NB4 (cell line): ENCODE data around the gene DAD1.
"Not testable (repeated sequence)": the region's sequence is repeated elsewhere in the genome, so short reads cannot be mapped to it uniquely, and the experiment has no call there.

ENCODE experiments used
- DNase-seq: peaks from one replicate; pipeline ENCODE4 v3.0.0; 2010; ENCODE audit warnings: low read depth
- H3K4me3 ChIP-seq: one replicate; pipeline ENCODE4 v1.5.1; 2011; ENCODE audit warnings: mild to moderate bottlenecking, low read depth, low read length, moderate library complexity
- CTCF ChIP-seq: IDR thresholded peaks from one replicate; pipeline ENCODE4 v1.5.1; 2012; ENCODE audit warnings: low read depth, low read length
- MAX ChIP-seq: IDR thresholded peaks from 2 replicates; pipeline ENCODE4 v1.6.1; 2011; ENCODE audit warnings: low read depth, low read length
- MYC ChIP-seq: IDR thresholded peaks from 2 replicates; pipeline ENCODE4 v1.6.1; 2011; ENCODE audit warnings: low read depth, low read length
- POLR2A ChIP-seq: IDR thresholded peaks from 2 replicates; pipeline ENCODE4 v1.6.1; 2011; ENCODE audit warnings: mild to moderate bottlenecking; ENCODE audit not compliant: insufficient read length; ENCODE audit errors: extremely low read depth

The DAD1 gene

GRCh38 chr14:22627506-22628263 is 38.7 kb upstream of the DAD1 start:
- TF ChIP-seq MYC: no peak
- TF ChIP-seq MAX: no peak
- no peak for TF ChIP-seq POLR2A
- TF ChIP-seq CTCF: no peak
- DNase-seq: no peak
- H3K4me3 ChIP-seq: no peak overlapping the region

- DNase-seq: no peak
- no peak overlapping the region for H3K4me3 ChIP-seq
- no peak for TF ChIP-seq POLR2A
- TF ChIP-seq MYC: no peak
- no peak for TF ChIP-seq MAX
- no peak for TF ChIP-seq CTCF
Observed at GRCh38 chr14:22626590-22626989, 37.6 kb upstream of the DAD1 start.

GRCh38 chr14:22623047-22623446 is 34.0 kb upstream of the DAD1 start:
- peak; percentile 20 for DNase-seq
- TF ChIP-seq CTCF (no peak), MYC (no peak), MAX (no peak), POLR2A (no peak)
- H3K4me3 ChIP-seq: no peak overlapping the region

- H3K4me3 ChIP-seq: no peak overlapping the region
- no peak for TF ChIP-seq POLR2A
- no peak for TF ChIP-seq MYC
- no peak for TF ChIP-seq MAX
- no peak for TF ChIP-seq CTCF
- no peak for DNase-seq
Observed at GRCh38 chr14:22622255-22622654, 33.2 kb upstream of the DAD1 start.

GRCh38 chr14:22615765-22616164 is 26.7 kb upstream of the DAD1 start:
- not testable (repeated sequence) for DNase-seq, H3K4me3 ChIP-seq

GRCh38 chr14:22614240-22614799 is 25.3 kb upstream of the DAD1 start:
- TF ChIP-seq POLR2A (no peak), CTCF (no peak)
- peak; percentile 35 for DNase-seq
- no peak overlapping the region for H3K4me3 ChIP-seq
